GM23338 (cell line): ENCODE results near the gene INO80E.
A peak's percentile ranks its signal among the peaks of the same experiment; 100 is the strongest.

Experiments used
- CREB1 ChIP-seq: fragments of 250-450 bp; sonication (Bioruptor Pico); IDR thresholded peaks from 2 replicates; pipeline ENCODE4 v1.5.0; 2020; ENCODE audit warnings: low read depth, mild to moderate bottlenecking, moderate library complexity
- EZH2 ChIP-seq: fragments of 200-600 bp; sonication (generic); IDR thresholded peaks from one replicate; pipeline ENCODE4 v1.8.0; 2017; ENCODE audit warnings: antibody characterized with exemption, mild to moderate bottlenecking, low read depth; ENCODE audit not compliant: unreplicated experiment
- EZH2phosphoT487 ChIP-seq: fragments of 200-600 bp; sonication (generic); IDR thresholded peaks from one replicate; pipeline ENCODE4 v1.8.1; 2018; ENCODE audit warnings: antibody characterized with exemption; ENCODE audit not compliant: unreplicated experiment
- JUNB ChIP-seq: IDR thresholded peaks from one replicate; pipeline ENCODE4 v1.6.1; 2016; ENCODE audit warnings: antibody characterized with exemption; ENCODE audit not compliant: unreplicated experiment
- NANOG ChIP-seq: IDR thresholded peaks from 2 replicates; pipeline ENCODE4 v1.6.1; 2016; ENCODE audit warnings: antibody characterized with exemption, borderline replicate concordance
- POLR2AphosphoS5 ChIP-seq: IDR thresholded peaks from 2 replicates; pipeline ENCODE4 v1.6.1; 2016; ENCODE audit warnings: antibody characterized with exemption, low read depth
- TF ChIP-seq, protein P1 (sequence below), 2 experiments: fragments of 200-600 bp in 1 of 2; sonication (generic) in 1 of 2; conservative IDR thresholded peaks; 2 replicates each; pipeline versions ENCODE4 v1.5.1 to v1.6.1; 2016 to 2017; ENCODE audit warnings: antibody characterized with exemption in 2 of 2, low read depth in 2 of 2, mild to moderate bottlenecking in 2 of 2, moderate library complexity in 1 of 2
- TF ChIP-seq, protein P2 (sequence below): IDR thresholded peaks from one replicate; pipeline ENCODE4 v1.6.1; 2018; ENCODE audit warnings: antibody characterized with exemption; ENCODE audit not compliant: unreplicated experiment

DNA sequence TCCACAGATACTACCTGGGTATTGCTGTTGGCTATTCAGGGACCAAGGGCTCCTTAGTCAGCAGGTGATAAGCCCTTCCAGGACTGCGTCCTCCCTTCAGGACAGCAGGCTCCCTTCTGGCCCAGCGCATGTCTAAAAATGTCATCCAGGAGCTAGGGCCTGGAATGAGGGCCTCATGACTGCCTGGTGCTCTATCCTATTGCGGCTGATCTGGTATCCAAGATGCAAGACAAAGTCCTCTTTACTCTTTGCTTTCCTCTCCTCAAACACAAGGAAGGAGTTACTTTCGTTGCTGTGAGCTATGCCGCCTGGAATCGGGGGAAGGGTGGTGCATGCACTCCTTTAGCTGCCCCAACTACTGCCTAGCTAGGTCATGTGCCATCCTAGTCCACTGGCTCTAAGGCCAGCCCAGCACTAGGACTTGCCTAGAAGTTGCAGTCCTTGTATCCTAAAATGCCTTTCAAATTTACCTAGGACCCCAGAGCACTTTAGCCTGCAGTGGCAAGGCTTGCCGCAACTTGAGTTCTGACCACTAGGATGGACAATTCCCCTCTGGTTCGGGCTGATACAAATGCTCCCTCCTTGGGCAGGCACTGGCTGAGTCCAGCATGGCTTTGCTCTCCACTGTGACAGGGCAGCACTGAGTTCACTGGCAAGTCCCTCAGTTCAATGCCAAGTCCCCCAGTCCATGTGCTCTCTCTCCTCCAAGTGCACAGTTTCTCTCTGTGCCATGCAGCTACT lies 44.2 kb upstream of the INO80E start:
- TF ChIP-seq NANOG (no peak), EZH2 (no peak), CREB1 (CRISPR knock-in tag) (no peak), POLR2AphosphoS5 (no peak), JUNB (no peak), EZH2phosphoT487 (no peak)
- TF ChIP-seq, protein P1, sequence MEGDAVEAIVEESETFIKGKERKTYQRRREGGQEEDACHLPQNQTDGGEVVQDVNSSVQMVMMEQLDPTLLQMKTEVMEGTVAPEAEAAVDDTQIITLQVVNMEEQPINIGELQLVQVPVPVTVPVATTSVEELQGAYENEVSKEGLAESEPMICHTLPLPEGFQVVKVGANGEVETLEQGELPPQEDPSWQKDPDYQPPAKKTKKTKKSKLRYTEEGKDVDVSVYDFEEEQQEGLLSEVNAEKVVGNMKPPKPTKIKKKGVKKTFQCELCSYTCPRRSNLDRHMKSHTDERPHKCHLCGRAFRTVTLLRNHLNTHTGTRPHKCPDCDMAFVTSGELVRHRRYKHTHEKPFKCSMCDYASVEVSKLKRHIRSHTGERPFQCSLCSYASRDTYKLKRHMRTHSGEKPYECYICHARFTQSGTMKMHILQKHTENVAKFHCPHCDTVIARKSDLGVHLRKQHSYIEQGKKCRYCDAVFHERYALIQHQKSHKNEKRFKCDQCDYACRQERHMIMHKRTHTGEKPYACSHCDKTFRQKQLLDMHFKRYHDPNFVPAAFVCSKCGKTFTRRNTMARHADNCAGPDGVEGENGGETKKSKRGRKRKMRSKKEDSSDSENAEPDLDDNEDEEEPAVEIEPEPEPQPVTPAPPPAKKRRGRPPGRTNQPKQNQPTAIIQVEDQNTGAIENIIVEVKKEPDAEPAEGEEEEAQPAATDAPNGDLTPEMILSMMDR (conservative IDR thresholded peaks at IDR 0.05; ENCODE audit: low read depth in 2 of 2), result peak; percentile 31 to 47; a peak in 3 of 4 replicates
- TF ChIP-seq, protein P2, sequence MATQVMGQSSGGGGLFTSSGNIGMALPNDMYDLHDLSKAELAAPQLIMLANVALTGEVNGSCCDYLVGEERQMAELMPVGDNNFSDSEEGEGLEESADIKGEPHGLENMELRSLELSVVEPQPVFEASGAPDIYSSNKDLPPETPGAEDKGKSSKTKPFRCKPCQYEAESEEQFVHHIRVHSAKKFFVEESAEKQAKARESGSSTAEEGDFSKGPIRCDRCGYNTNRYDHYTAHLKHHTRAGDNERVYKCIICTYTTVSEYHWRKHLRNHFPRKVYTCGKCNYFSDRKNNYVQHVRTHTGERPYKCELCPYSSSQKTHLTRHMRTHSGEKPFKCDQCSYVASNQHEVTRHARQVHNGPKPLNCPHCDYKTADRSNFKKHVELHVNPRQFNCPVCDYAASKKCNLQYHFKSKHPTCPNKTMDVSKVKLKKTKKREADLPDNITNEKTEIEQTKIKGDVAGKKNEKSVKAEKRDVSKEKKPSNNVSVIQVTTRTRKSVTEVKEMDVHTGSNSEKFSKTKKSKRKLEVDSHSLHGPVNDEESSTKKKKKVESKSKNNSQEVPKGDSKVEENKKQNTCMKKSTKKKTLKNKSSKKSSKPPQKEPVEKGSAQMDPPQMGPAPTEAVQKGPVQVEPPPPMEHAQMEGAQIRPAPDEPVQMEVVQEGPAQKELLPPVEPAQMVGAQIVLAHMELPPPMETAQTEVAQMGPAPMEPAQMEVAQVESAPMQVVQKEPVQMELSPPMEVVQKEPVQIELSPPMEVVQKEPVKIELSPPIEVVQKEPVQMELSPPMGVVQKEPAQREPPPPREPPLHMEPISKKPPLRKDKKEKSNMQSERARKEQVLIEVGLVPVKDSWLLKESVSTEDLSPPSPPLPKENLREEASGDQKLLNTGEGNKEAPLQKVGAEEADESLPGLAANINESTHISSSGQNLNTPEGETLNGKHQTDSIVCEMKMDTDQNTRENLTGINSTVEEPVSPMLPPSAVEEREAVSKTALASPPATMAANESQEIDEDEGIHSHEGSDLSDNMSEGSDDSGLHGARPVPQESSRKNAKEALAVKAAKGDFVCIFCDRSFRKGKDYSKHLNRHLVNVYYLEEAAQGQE, result no peak
